D721Med (cell line): ENCODE measurements around the gene PARD6G.

Source experiments
- DNase-seq: peaks from one replicate; pipeline ENCODE4 v3.0.0; 2011; ENCODE audit warnings: low spot score; ENCODE audit not compliant: insufficient read length
- FAIRE-seq: peaks from 2 replicates; lab custom pipeline; 2011; peaks lifted over from hg19 to GRCh38; lab: Jason Lieb, UNC
- CTCF ChIP-seq: IDR thresholded peaks from 2 replicates; pipeline ENCODE4 v1.5.1; 2012; ENCODE audit warnings: mild to moderate bottlenecking, control low read depth; ENCODE audit not compliant: insufficient read depth; ENCODE audit errors: missing control alignments

Gene PARD6G

GRCh38 chr18:80112624-80113248 lies 134.6 kb downstream of the PARD6G start:
- no peak for TF ChIP-seq CTCF
- FAIRE-seq (peak; percentile 97), DNase-seq (no peak)

GRCh38 chr18:80109676-80110078 lies 137.6 kb downstream of the PARD6G start:
- no peak for FAIRE-seq
- peak; percentile 95 for DNase-seq
- no peak for TF ChIP-seq CTCF

- peak; percentile 99 for FAIRE-seq
These were observed 138.3 kb downstream of the PARD6G start, which contains the start of gene ADNP2 for GRCh38 chr18:80108739-80109675. ADNP2 (plus strand) TSS chr18:80109262; CDS start chr18:80117543, 8,281 bp downstream.

GRCh38 chr18:80108121-80108536 lies 139.2 kb downstream of the PARD6G start:
- DNase-seq (no peak), FAIRE-seq (no peak)
- no peak for TF ChIP-seq CTCF

More at GRCh38 chr18:80108739-80109675, 138.3 kb downstream of the PARD6G start, which contains the start of gene ADNP2:
- DNase-seq = peak; percentile 87
- no peak for TF ChIP-seq CTCF

GRCh38 chr18:80107426-80107825 lies 139.9 kb downstream of the PARD6G start:
- FAIRE-seq (no peak), DNase-seq (no peak)
- no peak for TF ChIP-seq CTCF
